Measurements from ENCODE around the gene C16orf87.

GRCh38 chr16:46777804-46778203 lies 53.2 kb downstream of the C16orf87 start:
- TF ChIP-seq CTCF (conservative IDR thresholded peaks at IDR 0.05) (no peak), EZH2 (IDR thresholded peaks at IDR 0.05; ENCODE audit: low read depth) (no peak)

Data from PC-9 (cell line).